ENCODE results near the gene PRKAR2A.

DNA sequence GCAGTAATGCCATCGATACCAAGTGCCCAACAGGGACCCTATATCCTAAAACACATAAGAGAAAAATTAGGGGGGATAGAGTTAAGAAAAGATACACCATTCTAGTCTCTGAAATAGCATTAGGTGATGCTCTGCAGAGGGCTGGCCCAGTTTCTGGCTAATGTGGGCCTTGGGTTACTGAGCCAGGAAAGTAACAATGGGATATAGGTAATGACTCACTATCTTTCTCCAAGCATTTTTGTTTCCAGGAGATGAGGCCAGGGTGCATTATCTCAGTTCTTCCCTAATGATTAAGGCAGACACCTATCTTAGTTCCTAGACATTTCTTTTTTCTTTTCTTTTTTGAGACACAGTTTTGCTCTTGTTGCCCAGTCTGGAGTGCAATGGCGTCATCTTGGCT lies 50.0 kb downstream of the PRKAR2A start:
- TF ChIP-seq, protein P1, sequence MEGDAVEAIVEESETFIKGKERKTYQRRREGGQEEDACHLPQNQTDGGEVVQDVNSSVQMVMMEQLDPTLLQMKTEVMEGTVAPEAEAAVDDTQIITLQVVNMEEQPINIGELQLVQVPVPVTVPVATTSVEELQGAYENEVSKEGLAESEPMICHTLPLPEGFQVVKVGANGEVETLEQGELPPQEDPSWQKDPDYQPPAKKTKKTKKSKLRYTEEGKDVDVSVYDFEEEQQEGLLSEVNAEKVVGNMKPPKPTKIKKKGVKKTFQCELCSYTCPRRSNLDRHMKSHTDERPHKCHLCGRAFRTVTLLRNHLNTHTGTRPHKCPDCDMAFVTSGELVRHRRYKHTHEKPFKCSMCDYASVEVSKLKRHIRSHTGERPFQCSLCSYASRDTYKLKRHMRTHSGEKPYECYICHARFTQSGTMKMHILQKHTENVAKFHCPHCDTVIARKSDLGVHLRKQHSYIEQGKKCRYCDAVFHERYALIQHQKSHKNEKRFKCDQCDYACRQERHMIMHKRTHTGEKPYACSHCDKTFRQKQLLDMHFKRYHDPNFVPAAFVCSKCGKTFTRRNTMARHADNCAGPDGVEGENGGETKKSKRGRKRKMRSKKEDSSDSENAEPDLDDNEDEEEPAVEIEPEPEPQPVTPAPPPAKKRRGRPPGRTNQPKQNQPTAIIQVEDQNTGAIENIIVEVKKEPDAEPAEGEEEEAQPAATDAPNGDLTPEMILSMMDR (IDR thresholded peaks at IDR 0.05), result no peak
- no peak for TF ChIP-seq ZFX (IDR thresholded peaks at IDR 0.05; ENCODE audit: borderline replicate concordance)

Data from 22Rv1 (cell line).